ENCODE data around the gene KDM2A.

DNA sequence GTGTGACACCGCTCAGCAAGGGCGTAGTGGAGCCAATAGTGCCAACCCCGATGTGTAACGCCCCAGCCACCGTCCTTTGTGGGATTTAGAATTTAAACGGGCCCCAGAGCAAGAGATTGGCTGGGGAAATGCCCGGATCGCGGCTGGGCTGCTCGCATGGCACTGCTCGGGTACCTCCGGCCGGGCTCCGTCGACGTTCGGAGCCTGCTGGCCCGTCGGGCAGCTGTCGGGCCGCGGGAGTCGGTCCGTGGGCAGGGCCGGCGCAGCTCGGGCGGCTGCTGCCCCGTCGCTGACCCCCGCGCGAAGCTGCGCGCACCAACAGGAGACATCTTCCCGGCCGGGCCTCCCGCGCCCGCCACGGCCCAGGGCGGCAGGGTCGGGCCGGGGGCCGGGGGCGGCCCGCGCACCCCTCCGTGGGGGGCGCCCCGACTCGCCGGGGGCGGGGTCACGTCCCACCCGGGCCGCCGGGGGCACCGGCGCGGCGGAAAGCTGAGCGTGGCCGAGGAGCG lies 1.3 kb upstream of the KDM2A start:
- TF ChIP-seq, protein P1, sequence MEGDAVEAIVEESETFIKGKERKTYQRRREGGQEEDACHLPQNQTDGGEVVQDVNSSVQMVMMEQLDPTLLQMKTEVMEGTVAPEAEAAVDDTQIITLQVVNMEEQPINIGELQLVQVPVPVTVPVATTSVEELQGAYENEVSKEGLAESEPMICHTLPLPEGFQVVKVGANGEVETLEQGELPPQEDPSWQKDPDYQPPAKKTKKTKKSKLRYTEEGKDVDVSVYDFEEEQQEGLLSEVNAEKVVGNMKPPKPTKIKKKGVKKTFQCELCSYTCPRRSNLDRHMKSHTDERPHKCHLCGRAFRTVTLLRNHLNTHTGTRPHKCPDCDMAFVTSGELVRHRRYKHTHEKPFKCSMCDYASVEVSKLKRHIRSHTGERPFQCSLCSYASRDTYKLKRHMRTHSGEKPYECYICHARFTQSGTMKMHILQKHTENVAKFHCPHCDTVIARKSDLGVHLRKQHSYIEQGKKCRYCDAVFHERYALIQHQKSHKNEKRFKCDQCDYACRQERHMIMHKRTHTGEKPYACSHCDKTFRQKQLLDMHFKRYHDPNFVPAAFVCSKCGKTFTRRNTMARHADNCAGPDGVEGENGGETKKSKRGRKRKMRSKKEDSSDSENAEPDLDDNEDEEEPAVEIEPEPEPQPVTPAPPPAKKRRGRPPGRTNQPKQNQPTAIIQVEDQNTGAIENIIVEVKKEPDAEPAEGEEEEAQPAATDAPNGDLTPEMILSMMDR (IDR thresholded peaks at IDR 0.05 in 4 of 5, conservative IDR thresholded peaks at IDR 0.05 in 1 of 5): no peak
- TF ChIP-seq POLR2A (IDR thresholded peaks at IDR 0.05): peak in 1 of 2 donors; percentile 16

All from gastrocnemius medialis (tissue), 4 donors.